OCI-LY7 (cell line): Measurements from ENCODE around the gene KLHL22.

ENCODE experiments used
- EZH2phosphoT487 ChIP-seq: fragments of 200-600 bp; sonication (generic); IDR thresholded peaks from 2 replicates; pipeline ENCODE4 v1.6.1; 2018; ENCODE audit warnings: low read depth, borderline replicate concordance, mild to moderate bottlenecking, mixed run types, antibody characterized with exemption, low read length, moderate library complexity, mixed read lengths
- TF ChIP-seq, protein P1 (sequence below): fragments of 200-600 bp; sonication (generic); conservative IDR thresholded peaks from 2 replicates; pipeline ENCODE4 v1.5.1; 2014; ENCODE audit warnings: mild to moderate bottlenecking, antibody characterized with exemption, low read length, moderate library complexity, mixed read lengths

DNA sequence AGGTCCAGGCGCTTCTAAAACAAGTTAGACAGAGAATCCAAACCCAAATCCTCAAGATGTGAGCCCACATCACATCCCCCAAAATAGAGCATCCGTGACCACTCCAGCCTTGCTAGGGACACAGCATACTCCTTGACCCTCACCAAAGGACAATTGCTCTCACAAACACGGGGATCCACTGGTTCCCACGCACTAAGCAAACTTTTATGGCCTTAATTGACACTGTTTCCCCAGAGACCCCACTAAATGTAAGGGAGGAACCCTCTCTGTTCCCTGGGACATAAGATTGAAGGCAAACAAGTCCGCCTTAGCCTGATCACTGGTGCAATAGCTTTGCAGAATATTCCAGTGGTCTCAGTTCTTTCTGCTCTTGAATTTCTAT, 81.5 kb downstream of the KLHL22 start:
- TF ChIP-seq, protein P1, sequence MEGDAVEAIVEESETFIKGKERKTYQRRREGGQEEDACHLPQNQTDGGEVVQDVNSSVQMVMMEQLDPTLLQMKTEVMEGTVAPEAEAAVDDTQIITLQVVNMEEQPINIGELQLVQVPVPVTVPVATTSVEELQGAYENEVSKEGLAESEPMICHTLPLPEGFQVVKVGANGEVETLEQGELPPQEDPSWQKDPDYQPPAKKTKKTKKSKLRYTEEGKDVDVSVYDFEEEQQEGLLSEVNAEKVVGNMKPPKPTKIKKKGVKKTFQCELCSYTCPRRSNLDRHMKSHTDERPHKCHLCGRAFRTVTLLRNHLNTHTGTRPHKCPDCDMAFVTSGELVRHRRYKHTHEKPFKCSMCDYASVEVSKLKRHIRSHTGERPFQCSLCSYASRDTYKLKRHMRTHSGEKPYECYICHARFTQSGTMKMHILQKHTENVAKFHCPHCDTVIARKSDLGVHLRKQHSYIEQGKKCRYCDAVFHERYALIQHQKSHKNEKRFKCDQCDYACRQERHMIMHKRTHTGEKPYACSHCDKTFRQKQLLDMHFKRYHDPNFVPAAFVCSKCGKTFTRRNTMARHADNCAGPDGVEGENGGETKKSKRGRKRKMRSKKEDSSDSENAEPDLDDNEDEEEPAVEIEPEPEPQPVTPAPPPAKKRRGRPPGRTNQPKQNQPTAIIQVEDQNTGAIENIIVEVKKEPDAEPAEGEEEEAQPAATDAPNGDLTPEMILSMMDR = no peak
- no peak for TF ChIP-seq EZH2phosphoT487
